ENCODE results near the gene ST6GALNAC6. TPM values are rescaled to one million over a fixed set of nuclear protein-coding genes. Genes with fewer than 3 reads are reported as not detected.
"Not testable (repeated sequence)": the region's sequence is repeated elsewhere in the genome, so short reads cannot be mapped to it uniquely, and the experiment has no call there.

ST6GALNAC6 gene
- total RNA-seq, 1 donor from 2014 or later: 19.5 TPM

- no peak for DNase-seq
Measured at GRCh38 chr9:127873223-127873691, 26.1 kb downstream of the ST6GALNAC6 start.

- no peak for DNase-seq
Measured at GRCh38 chr9:127872369-127873222, 26.8 kb downstream of the ST6GALNAC6 start.

GRCh38 chr9:127871531-127871930, 27.9 kb downstream of the ST6GALNAC6 start:
- no peak for DNase-seq

- no peak for DNase-seq
Measured at GRCh38 chr9:127870887-127871286, 28.5 kb downstream of the ST6GALNAC6 start.

- DNase-seq: not testable (repeated sequence)
Measured at GRCh38 chr9:127870153-127870491, 29.3 kb downstream of the ST6GALNAC6 start.

GRCh38 chr9:127869310-127870152, 29.9 kb downstream of the ST6GALNAC6 start:
- DNase-seq: no peak

- no peak for DNase-seq
Measured at GRCh38 chr9:127868278-127868902, 31.0 kb downstream of the ST6GALNAC6 start.

- no peak for DNase-seq
Measured at GRCh38 chr9:127867356-127868277, 31.8 kb downstream of the ST6GALNAC6 start.

- DNase-seq: no peak
Measured at GRCh38 chr9:127866535-127866934, 32.9 kb downstream of the ST6GALNAC6 start.

- DNase-seq: no peak
Measured at GRCh38 chr9:127865645-127866464, 33.5 kb downstream of the ST6GALNAC6 start.

GRCh38 chr9:127863191-127863621, 36.2 kb downstream of the ST6GALNAC6 start:
- DNase-seq: no peak

GRCh38 chr9:127862075-127863011, 37.1 kb downstream of the ST6GALNAC6 start:
- no peak for DNase-seq

GRCh38 chr9:127860779-127861178, 38.6 kb downstream of the ST6GALNAC6 start:
- DNase-seq: no peak

- DNase-seq: no peak
Measured at GRCh38 chr9:127860260-127860659, 39.1 kb downstream of the ST6GALNAC6 start.

GRCh38 chr9:127858041-127858512, 41.3 kb downstream of the ST6GALNAC6 start:
- DNase-seq: no peak

GRCh38 chr9:127857278-127857677, 42.1 kb downstream of the ST6GALNAC6 start:
- no peak for DNase-seq

GRCh38 chr9:127856729-127857116, 42.7 kb downstream of the ST6GALNAC6 start:
- no peak for DNase-seq

- no peak for DNase-seq
Measured at GRCh38 chr9:127856094-127856728, 43.2 kb downstream of the ST6GALNAC6 start.

GRCh38 chr9:127855522-127855921, 43.9 kb downstream of the ST6GALNAC6 start:
- DNase-seq: no peak
